ENCODE measurements around the gene ANKRD17.

DNA sequence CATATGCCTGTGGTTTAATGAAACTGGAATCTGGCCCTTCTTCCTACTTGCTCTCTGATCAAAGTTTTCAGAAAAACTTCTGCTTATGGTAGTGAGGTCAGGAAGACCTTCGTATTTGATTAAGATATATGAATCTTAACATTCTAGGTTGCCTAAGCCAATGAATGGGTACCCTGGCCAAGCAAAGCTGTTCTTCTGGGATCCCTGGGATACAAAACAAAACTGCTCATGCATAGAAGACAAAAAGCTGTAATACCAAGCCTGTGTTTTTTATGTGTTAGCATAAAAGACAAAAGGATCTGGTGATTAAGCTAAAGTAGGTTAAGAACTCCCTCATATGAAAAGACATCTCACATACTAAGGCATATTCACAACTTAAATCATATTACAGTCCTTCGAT lies 21.6 kb downstream of the ANKRD17 start:
- TF ChIP-seq GATA2 (IDR thresholded peaks at IDR 0.05; ENCODE audit: low read depth, low read length) (no peak), GATA3 (IDR thresholded peaks at IDR 0.05; ENCODE audit: low read depth, low read length) (no peak)

Data from SH-SY5Y (cell line).